ENCODE data around the gene PTPRD.

The PTPRD gene

DNA sequence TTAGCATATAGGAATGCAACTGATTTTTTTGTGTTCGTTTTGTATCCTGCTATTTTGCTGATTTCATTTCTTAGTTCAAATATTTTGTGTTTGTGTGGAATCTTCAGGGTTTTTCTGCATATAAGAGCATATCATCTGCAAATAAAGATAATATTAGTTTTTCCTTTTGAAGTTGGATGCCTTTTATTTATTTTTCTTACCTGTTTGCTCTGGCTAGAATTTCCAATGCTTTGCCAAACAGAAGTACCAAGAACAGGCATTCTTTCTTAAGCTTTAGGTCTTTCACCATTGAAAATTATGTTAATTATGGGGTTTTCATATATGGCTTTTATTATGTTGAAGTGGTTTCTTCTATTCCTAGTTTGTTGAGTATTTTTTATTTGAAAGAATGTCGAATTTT, 2308.1 kb downstream of the PTPRD start:
- H4K20me1 ChIP-seq (ENCODE audit: insufficient read depth) = no peaks in the 10 kb centered on the region
- no peak overlapping the region for H3K4me2 ChIP-seq
- no peak overlapping the region for H3K27ac ChIP-seq
- no peak overlapping the region for H2AFZ ChIP-seq (ENCODE audit: low read depth)
- H3K4me1 ChIP-seq (ENCODE audit: low read depth, poor library complexity, severe bottlenecking) = no peaks in the 10 kb centered on the region
- H3K4me3 ChIP-seq (IDR thresholded peaks at IDR 0.05; ENCODE audit: insufficient read depth, low read depth, low read length) = no peak overlapping the region
- TF ChIP-seq, protein P1, sequence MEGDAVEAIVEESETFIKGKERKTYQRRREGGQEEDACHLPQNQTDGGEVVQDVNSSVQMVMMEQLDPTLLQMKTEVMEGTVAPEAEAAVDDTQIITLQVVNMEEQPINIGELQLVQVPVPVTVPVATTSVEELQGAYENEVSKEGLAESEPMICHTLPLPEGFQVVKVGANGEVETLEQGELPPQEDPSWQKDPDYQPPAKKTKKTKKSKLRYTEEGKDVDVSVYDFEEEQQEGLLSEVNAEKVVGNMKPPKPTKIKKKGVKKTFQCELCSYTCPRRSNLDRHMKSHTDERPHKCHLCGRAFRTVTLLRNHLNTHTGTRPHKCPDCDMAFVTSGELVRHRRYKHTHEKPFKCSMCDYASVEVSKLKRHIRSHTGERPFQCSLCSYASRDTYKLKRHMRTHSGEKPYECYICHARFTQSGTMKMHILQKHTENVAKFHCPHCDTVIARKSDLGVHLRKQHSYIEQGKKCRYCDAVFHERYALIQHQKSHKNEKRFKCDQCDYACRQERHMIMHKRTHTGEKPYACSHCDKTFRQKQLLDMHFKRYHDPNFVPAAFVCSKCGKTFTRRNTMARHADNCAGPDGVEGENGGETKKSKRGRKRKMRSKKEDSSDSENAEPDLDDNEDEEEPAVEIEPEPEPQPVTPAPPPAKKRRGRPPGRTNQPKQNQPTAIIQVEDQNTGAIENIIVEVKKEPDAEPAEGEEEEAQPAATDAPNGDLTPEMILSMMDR (conservative IDR thresholded peaks at IDR 0.05; ENCODE audit: low read depth, low read length) = no peak
- no peak overlapping the region for H3K9ac ChIP-seq
- H3K36me3 ChIP-seq (ENCODE audit: insufficient read depth) = no peaks in the 10 kb centered on the region
- H3K27me3 ChIP-seq (ENCODE audit: insufficient read depth, low read depth) = no peaks in the 10 kb centered on the region
- no peaks in the 10 kb centered on the region for H3K79me2 ChIP-seq (ENCODE audit: insufficient read depth, low read depth)

DNA sequence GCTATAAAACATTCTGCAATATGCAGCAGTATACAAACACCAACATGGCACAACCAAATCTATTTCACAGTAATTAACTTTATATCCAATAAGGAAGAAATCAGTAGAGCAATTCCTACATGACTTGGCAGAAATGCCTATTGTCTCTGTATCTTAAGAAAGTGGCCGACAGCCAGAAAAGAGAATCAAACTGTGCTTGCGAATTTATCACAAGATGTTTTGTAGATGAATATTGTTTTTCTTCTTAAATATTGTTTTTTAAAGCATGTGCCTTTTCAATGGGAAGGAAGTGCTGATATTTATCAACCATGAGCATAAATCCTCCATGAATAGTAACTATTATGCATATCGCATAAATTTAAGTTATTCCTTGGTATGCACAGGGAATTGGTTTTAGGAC, 2311.5 kb downstream of the PTPRD start:
- H4K20me1 ChIP-seq (ENCODE audit: insufficient read depth) = no peaks in the 10 kb centered on the region
- H2AFZ ChIP-seq (ENCODE audit: low read depth) = no peak overlapping the region
- H3K4me2 ChIP-seq = no peak overlapping the region
- H3K9ac ChIP-seq = no peak overlapping the region
- H3K4me3 ChIP-seq (IDR thresholded peaks at IDR 0.05; ENCODE audit: insufficient read depth, low read depth, low read length) = no peak overlapping the region
- H3K79me2 ChIP-seq (ENCODE audit: insufficient read depth, low read depth) = no peaks in the 10 kb centered on the region
- H3K36me3 ChIP-seq (ENCODE audit: insufficient read depth) = no peaks in the 10 kb centered on the region
- H3K4me1 ChIP-seq (ENCODE audit: low read depth, poor library complexity, severe bottlenecking) = no peaks in the 10 kb centered on the region
- H3K27me3 ChIP-seq (ENCODE audit: insufficient read depth, low read depth) = no peaks in the 10 kb centered on the region
- H3K27ac ChIP-seq = no peak overlapping the region
- TF ChIP-seq, protein P1 (conservative IDR thresholded peaks at IDR 0.05; ENCODE audit: low read depth, low read length) = no peak

DNA sequence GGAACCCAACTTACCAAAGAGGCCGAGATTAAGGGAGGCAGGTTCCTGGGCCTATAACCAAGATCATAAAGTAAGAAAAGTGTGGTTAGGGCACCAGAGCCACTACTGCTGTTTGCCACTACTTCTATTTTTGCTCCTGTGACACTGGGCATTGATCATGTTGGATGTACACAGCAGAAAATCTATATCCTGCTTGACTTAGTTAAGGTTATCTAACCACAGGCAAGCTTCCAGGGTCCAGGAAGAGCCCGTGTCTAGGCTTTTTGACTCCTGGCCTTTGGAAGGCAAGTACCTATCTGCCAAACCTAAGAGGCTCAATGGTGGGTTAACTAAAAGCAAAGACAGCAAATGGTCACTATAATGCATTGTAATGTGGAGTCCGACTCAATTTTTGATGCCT, 2315.8 kb downstream of the PTPRD start:
- Histone ChIP-seq H3K4me2 (no peak overlapping the region), H3K4me1 (ENCODE audit: low read depth, poor library complexity, severe bottlenecking) (no peaks in the 10 kb centered on the region), H3K27ac (no peak overlapping the region), H3K79me2 (ENCODE audit: insufficient read depth, low read depth) (no peaks in the 10 kb centered on the region), H3K4me3 (IDR thresholded peaks at IDR 0.05; ENCODE audit: insufficient read depth, low read depth, low read length) (no peak overlapping the region), H3K36me3 (ENCODE audit: insufficient read depth) (no peaks in the 10 kb centered on the region), H4K20me1 (ENCODE audit: insufficient read depth) (no peaks in the 10 kb centered on the region), H3K27me3 (ENCODE audit: insufficient read depth, low read depth) (no peaks in the 10 kb centered on the region), H2AFZ (ENCODE audit: low read depth) (no peak overlapping the region), H3K9ac (no peak overlapping the region)
- TF ChIP-seq, protein P1 (conservative IDR thresholded peaks at IDR 0.05; ENCODE audit: low read depth, low read length) = no peak

DNA sequence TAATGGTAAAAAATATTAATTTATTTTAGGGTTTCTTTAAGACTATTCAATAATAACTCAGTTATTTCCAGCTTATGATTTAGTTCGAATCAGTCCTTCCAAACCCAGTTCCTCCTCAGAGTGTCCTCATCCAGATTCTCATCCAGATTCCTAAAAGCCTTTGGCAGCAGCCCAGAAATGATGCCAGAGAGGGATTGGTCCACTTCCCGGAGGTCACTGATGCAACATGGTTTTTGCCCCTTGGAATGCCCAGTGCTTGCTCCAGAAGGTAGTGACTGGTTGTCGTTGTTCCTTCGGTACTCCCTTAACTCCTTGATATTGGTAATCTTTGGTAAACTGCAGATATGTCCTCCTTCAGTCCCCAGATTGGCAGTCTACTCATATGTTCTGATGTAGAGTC, 2320.1 kb downstream of the PTPRD start:
- Histone ChIP-seq H3K4me2 (no peak overlapping the region), H3K36me3 (ENCODE audit: insufficient read depth) (no peaks in the 10 kb centered on the region), H4K20me1 (ENCODE audit: insufficient read depth) (no peaks in the 10 kb centered on the region), H3K79me2 (ENCODE audit: insufficient read depth, low read depth) (no peaks in the 10 kb centered on the region), H3K4me1 (ENCODE audit: low read depth, poor library complexity, severe bottlenecking) (no peaks in the 10 kb centered on the region), H3K4me3 (IDR thresholded peaks at IDR 0.05; ENCODE audit: insufficient read depth, low read depth, low read length) (no peak overlapping the region), H2AFZ (ENCODE audit: low read depth) (no peak overlapping the region), H3K9ac (no peak overlapping the region), H3K27ac (no peak overlapping the region), H3K27me3 (ENCODE audit: insufficient read depth, low read depth) (no peaks in the 10 kb centered on the region)
- TF ChIP-seq, protein P1 (conservative IDR thresholded peaks at IDR 0.05; ENCODE audit: low read depth, low read length) = no peak

DNA sequence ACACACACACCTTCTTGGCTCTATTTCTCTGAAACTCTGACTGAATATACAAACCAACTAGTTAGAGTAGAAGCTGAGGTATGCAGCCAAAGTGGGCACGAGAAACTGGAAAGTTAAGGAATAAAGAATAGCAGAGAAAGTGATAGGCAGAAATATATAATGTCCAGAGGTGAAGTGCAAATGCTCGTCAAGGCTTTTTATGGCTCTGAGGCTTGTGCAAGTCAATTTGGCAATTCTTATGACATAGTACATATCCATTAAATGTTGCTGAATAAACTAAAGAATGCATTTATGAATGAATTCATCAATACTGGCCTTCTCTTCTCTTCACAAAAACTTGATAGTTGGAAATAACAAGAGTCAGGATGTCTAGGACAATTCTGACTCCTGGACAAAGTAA, 2323.1 kb downstream of the PTPRD start:
- no peaks in the 10 kb centered on the region for H3K79me2 ChIP-seq (ENCODE audit: insufficient read depth, low read depth)

More for the DNA sequence above, 2323.1 kb downstream of the PTPRD start:
- Histone ChIP-seq H2AFZ (ENCODE audit: low read depth) (no peak overlapping the region), H3K27me3 (ENCODE audit: insufficient read depth, low read depth) (no peaks in the 10 kb centered on the region), H3K4me3 (IDR thresholded peaks at IDR 0.05; ENCODE audit: insufficient read depth, low read depth, low read length) (no peak overlapping the region), H3K36me3 (ENCODE audit: insufficient read depth) (no peaks in the 10 kb centered on the region), H3K4me1 (ENCODE audit: low read depth, poor library complexity, severe bottlenecking) (no peaks in the 10 kb centered on the region), H3K4me2 (no peak overlapping the region), H4K20me1 (ENCODE audit: insufficient read depth) (no peaks in the 10 kb centered on the region), H3K27ac (no peak overlapping the region), H3K9ac (no peak overlapping the region)
- TF ChIP-seq, protein P1 (conservative IDR thresholded peaks at IDR 0.05; ENCODE audit: low read depth, low read length) = no peak

All from KMS-11 (cell line).